Umbilical cord (tissue), 2 donors: Measurements from ENCODE around the gene EXOSC5. TPM values are rescaled to one million over a fixed set of nuclear protein-coding genes. Genes with fewer than 3 reads are reported as not detected.
"Not testable (repeated sequence)": the region's sequence is repeated elsewhere in the genome, so short reads cannot be mapped to it uniquely, and the experiment has no call there.

Experiments used
- DNase-seq: peaks from one replicate; pipeline ENCODE4 v3.0.0-alpha.2; 2015; ENCODE audit warnings: low spot score
- total RNA-seq: library from RNA; depleted of rRNA; stranded (reverse); fragments of >200 nt; gene quantifications from one replicate; pipeline ENCODE4 v1.2.3, GENCODE V29; 2014; ENCODE audit warnings: low replicate concordance; ENCODE audit not compliant: insufficient read depth

EXOSC5 gene
- total RNA-seq: 15.9 TPM

DNA sequence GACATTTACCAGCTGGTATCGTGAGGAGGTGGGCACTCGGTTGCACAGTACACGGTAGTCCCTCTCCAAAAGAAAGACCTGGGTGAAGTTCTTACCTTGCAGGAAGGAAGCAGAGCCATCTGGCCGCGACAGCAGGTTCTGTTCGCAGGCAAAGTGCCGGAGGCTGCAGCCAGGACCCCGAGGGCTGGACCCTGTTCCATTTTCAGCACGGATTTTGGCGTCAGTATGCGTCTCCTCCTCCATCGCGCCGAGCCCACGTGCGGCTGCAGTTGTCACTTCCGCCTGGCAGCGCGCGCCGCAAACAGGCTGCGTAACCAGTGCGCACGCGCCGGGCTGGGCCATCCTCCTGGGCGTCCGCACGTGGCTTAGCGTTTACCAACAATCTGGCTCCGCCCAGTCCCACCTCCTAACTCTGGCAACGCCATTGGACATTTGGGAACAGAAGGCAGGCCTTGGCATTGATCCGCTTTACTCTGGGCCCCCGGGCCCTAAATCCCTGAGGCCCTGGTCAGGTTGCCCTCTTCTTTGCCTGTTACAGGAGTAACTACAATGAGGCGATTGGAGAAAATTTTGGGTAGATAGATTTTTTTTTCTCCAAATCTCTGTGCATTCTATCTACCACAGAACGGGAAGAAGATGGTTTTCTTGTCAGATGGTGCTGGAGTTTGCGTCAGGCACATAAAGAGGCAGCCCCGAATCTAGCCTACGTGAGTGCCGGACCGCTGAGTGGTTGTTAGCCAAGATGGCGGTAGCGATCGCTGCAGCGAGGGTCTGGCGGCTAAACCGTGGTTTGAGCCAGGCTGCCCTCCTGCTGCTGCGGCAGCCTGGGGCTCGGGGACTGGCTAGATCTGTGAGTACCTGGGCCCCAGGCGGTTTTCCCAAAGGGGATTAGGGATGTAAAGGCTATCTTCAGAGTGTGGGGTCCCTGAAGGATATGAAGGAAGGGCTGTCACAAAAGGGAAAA lies at the start of gene EXOSC5, which contains the start of gene BCKDHA:
EXOSC5 (minus strand) TSS at position 274 of the 964 bp plus-strand sequence; CDS start at position 243, 31 bp downstream.
BCKDHA (plus strand) TSS at position 733 of the 964 bp plus-strand sequence; CDS start at position 743, 10 bp downstream.
- DNase-seq: peak; percentile 100

DNA sequence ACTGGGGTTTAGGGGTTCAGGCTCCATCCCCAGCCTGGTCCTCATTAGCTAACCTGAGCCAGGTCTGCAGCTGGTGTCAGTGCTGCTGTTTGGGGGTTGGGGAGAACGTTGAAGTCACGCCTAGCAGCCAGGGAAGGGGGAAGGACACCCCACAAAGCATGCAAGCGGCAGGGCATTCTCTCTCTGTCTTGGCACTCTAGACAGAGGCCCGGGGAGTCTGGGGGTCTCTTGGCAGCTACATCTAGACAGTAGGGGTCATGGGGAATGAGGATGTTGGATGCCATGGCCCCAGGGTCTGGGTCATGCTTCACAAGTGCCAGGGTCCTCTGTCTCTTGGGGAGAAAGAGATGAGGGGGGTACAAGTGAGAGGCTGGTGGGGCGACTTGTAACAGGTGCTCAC lies 48.4 kb upstream of the EXOSC5 start:
- DNase-seq: no peak

DNA sequence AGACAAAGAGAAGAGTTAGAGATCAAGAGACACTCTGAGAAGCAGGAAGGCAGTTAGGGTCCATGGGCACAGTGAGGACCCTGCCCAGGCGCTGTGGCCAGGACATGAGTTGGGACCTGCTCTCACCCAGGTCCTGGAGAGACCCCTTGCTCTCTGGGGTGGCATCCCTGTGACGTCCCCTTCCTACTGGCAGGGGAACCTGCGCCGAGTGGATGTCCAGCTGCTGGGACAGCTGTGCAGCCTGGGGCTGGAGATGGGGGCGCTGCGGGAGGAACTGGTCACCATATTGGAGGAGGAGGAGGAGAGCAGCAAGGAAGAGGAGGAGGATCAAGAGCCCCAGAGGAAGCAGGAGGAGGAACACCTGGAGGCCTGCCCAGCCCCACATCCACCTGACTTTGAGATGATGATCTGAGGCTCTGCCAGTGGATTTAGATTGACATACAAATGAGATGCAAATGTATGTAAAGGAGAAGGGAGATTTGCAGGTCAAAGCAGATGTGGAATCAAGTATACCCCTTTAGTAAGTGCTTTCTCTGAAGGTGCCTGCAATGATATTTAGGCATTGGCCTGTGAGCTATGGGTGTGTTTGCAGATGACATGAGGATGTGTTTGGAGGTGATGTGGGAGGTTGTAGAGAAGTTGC lies 46.8 kb upstream of the EXOSC5 start:
- no peak for DNase-seq

DNA sequence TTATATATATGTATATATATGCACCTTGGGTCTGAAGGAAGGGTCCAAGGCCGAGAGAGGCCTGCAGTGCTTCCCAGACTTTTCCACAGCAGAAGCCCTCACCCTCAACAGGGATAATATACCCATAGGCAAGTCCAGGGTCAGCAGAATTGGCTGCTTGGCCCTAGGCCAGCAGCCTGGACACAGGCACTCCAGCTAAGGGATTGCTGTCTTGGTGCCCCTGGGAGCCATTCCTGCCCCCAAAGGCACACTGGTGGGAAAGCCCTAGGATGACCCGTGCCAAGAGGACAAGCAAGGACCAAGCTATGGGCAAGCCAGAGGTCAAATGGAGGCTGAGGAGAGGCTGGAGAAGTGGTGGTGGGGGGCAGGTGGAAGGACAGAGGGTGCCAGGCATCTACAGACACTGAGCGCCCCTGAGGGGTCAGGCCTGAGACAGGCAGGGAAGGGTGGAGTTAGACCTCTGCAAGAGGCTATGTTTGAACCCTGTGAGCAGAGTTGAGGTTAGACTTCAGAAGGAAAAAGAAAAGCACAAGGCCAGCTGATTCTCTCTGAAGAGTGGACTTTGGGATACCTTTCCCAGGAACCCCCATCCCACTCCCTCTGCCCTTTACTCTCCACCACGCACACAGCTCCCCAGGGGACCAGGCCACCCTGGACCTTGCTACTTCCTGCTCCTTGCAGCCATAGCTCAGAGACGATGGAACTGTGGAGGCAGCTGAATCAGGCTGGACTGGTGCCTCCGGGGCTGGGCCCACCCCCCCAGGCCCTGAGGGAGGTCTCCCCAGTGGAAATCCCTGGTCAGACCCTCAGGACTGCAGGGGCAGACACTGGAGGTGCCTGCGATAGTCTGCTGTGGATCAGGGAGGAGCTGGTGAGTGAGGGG lies 45.6 kb upstream of the EXOSC5 start, which contains the start of gene ERICH4:
ERICH4 (plus strand) TSS at position 684 of the 883 bp plus-strand sequence; CDS start at position 698, 14 bp downstream.
- no peak for DNase-seq

DNA sequence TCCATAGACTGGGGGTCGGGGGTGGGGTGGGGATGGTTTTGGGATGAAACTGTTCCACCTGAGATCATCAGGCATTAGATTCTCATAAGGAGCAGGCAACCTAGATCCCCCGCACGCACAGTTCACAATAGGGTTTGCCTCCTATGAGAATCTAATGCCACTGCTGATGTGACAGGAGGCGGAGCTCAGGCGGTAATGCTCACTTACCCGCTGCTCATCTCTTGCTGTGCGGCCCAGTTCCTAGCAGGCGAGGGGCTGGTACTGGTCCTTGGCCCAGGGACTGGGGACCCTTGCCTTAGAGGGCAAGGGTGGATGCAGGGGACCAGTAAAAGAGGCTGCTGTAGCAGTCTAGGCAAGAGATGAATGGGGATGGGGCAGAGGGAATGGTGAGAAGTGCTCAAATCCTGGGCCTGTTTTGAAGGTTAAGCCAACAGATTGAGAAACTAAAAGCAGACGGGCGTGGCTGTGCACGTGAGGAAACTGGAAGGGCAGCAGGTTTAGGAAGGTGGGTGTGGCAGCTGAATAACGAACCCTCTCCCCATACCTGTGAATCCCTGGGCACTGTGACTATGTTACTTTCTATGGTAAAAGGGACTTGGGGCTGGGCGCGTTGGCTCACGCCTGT lies 44.3 kb upstream of the EXOSC5 start:
- no peak for DNase-seq

DNA sequence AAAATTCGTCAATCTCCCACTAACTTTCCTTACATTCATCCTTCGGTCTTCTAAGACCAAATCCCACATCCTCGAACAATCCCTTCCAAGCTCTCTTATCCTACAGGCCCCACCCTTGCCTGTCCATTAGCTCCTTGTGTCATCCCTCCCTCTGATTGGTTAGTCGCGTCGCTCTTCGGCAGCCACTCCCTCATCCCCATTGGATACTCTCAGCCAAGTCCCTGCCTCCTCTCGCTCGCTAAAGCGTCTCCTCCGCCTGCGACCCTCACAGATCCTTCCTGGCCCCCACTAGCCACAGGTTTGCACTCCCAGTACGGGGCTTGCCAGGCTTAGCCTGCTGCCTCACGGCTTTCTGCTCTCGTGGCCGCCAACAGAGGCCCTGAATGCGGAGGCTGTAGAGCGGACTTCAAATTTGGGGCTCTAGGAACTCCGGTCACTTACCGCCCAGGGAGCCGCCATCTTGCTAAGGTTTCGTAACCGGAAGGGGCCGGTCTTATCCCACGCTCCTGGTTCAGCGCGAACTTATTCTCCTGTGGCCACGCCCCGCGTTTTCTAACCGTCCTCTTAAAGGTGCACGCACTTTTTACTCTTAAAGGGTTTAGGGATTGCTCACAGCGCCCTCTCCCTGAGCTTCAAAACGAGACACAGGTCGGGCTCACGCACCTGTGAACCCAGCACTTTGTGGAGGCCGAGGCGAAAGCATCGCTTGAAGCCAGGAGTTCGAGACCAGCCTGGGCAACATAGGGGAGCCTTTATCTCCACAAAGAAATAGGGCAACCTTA lies 42.5 kb upstream of the EXOSC5 start, which contains the start of gene DMAC2:
DMAC2 (minus strand) TSS at position 472 of the 782 bp plus-strand sequence; CDS start at position 459, 13 bp downstream.
- DNase-seq: peak; percentile 99

DNA sequence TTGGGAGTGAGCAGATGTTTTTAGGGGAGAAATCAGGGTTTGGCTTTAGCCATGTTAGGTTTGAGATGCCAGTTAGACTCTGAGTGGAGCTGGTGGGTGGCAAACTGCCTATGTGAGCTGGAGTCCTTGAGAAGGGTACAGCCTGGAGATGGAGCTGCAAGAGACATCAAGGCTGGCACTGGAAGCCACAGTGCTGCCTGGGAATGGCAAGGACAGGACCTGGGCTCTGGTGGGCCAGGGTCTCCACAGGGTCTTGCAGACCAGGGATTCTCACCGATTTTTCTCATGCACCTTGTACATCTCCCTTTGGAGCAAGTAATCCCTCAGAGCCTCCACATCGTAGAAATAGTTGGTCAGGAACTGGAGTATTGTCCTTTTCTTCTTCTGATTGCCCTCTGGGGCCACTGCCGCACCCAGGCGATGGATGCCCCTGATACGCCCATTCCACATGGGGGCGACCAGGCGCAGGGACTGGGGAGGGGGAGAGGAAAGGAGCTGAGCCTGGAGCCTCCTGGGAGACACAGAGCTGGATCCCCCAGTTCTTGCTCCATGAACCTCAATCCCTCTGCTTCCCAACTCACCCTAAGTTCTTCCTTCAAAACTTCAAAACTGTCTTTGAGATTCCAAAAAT lies 40.9 kb upstream of the EXOSC5 start:
- no peak for DNase-seq

DNA sequence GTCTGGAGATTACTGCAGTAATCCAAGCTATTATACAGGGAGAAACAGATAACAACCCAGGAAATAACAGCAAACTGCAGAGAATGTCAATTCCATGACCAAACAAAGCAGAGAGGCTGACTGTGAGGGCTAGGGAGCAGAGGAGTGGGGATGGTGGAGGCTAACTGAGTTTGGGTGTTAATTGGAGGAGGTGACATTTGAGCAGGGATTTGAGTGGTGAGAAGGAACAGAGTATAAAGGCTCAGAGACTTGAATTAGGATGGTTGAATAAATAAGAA lies 39.5 kb upstream of the EXOSC5 start:
- no peak for DNase-seq

DNA sequence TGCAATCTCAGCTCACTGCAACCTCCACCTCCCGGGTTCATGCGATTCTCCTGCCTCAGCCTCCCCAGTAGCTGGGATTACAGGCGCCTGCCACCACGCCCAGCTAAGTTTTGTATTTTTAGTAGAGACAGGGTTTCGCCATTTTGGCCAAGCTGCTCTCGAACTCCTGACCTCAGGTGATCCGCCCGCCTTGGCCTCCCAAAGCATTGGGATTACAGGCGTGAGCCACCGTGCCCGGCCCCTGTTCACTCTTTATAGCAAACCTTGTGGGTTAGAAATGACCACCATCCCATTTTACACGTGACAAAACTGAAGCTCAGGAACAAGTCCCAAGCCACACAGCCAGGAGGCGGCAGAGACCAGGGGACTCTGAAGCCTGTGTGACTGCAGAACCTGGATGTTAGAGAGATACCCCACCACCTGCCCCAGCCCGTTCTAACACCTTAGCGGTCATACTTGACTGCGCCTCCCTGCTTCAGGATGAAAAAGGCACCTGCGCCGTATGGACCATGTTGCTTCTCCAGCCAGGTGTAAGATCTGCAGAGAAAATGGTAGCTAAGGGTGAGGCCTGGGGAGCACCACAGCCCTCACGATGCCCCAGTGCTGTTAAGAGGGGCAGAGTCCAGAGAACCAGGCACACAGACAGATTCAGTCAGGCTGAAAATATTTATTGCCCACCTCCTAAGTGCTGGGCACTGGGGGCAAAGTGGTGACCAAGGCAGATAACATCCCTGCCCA lies 38.9 kb upstream of the EXOSC5 start:
- no peak for DNase-seq

DNA sequence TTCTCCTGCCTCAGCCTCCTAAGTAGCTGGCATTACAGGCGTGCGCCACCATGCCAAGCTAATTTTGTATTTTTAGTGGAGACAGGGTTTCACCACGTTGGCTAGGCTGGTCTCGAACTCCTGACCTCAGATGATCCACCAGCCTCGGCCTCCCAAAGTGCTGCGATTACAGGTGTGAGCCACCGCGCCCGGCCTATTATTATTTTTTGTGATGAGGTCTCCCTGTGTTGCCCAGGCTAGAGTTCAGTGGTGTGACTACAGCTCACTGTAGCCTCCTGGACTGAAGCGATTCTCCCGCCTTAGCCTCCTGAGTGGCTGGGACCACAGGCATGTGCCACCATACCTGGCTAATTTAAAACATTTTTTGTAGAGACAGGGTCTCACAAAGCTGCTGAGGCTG lies 38.2 kb upstream of the EXOSC5 start:
- not testable (repeated sequence) for DNase-seq

DNA sequence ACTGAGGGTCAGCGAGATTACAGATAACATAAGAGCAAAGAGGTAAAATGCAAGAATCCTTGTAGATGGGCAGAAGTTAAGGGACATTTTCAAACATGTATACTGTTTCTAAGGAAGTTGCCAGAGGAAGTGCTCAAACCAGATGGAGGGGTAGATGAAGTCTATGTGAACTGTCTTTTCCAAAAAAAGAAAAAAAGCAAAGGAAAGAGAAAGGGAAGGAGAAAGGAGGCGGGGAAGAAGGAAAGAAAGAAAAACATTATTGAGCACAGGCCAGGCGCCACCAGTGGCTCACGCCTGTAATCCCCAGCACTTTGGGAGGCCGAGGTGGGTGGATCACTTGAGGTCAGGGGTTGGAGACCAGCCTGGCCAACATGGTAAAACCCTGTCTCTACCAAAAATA lies 37.3 kb upstream of the EXOSC5 start:
- DNase-seq: no peak

DNA sequence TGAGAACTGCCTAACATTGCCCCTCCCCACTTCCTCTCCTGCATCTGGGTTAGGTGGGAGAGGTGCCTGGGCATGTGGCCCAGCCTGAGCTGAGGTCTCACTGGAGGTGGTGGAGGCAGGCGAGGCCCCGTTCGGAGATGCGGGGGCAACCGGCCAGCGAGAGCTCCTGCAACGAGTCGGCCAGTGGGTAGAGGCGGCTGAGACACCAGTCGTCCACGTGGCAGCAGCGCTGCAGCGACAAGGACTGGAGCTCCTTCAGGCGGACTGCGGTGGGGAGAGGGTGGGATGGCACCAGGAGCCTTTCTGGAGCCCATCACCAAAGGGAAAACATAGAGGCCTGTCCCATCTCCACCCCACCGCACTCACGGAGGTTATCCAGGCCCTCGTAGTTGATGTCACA lies 36.0 kb upstream of the EXOSC5 start:
- DNase-seq: no peak

DNA sequence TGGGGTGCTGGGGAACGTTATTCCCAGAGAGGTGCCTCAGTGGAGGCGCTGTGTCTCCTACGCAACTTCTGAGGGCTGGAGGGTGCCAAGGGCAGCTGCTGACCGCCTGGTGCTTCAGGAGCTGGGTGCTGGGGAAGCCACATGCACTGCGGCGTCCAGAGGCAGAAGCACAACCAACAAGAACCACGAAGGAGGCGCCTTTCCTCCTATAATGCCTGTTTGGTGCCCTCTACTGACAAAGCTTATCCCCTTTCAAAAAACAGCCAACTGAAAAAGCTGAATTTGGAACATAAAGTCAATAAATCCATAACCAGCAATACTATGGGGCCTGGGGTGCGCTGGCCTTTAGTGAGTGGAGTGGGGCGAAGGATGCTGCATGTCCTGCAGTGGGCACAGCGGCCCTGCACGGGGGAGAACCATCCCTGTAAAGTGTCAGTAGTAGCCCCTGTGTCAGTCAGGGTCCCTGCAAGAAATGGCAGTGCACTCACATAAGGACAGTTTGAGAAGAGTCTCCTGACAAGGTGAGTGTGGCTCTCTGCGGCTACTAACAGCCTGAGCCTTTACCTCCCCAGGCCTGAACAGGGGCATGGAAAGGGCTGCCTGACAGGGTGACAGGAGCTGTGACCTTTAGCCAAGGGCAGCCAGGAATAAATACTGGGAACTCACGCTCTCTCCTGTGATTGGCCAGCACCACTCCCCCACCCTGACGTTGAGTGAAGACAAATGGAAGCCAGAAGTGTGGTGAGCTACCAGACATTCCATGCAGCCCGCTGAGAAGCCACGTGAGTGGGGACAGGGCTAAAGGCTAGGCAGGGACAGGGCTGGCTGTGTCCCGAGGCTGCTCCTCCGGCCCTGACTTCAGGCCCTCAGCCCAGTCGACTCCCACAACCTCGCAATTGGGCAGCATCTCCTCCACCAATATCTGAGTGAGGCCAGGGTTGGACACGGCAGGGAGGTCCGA lies 34.5 kb upstream of the EXOSC5 start:
- DNase-seq: peak; percentile 42

DNA sequence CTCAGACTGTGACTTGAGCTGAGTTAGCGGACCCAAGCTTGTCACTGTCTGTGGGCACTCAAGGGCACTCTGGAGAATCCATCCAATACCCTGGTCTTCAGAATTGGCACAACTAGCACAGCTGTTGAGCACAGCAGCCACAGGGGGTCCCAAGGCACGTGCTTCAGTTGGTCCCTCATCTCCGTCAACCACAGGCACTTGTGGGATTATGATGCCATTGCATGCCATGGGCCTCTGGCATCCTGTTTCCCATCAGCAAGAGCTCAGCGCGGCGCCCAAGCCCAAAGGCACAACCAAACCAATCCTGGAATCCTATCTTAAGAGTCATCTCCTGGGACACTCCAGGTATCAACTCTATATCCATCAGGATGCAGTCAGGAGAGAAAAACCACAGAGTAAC lies 33.8 kb upstream of the EXOSC5 start:
- no peak for DNase-seq

DNA sequence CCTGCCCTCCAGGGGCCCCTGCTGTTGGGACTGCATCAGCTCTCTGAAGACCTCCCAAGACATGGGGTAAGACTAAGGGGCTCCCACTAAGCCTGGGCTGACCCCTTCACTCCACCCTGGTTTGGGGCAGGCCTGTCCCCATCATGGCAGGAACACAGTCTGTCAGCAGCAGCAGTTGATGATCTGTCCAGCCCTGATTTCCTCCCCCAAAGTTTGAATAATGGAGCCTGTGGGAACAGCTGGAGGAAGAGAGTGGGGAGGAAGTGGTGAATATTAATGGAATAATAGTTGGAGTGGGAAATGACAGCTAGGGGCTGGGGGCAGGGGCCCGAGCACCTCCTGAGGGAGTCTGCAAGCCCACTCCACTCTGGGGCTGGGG lies 31.3 kb upstream of the EXOSC5 start:
- DNase-seq: no peak

DNA sequence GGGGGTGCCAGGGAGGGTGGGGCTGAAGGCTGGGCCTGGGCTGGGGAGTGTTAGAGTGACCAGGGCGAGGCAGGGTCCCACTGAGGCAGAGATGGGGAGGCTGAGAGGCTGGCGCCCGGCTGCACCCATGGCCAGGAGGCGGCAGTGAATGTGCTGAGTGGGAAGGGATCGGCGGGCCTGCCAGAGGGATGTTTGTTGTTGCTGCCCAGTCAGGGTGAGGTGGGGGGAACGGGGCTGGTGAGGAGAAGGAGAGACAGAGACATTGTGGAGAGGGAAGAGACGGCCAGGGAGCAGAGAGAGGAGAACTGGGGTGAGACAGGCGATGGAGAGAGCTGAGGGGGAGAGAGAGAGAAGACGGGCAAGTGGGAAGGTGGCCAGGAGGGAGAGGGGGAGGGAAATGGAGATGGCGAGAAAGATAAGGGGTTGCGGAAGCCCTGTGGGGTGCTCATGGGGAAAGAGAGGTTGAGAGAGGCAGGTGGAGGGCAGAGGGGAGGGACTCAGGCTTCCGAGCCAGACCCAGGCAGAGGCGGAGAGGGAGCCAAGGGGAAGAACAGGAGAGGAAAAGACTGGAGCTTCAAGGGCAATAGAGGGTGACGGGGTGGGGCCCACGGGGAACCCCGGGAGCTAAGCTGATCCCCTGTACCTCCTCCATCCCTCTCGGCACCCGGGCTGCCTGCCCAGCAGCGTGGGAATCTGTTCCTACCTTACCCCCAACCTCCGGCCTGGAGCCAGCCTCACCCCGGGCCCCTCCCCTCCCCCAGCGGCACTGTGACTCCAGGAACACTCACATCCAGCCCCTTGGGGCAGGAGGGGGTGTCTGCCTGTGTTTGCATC lies 30.7 kb upstream of the EXOSC5 start:
- DNase-seq: peak; percentile 31
